ENCODE data around the gene SDC4. TPM values are rescaled to one million over a fixed set of nuclear protein-coding genes. Genes with fewer than 3 reads are reported as not detected.

The SDC4 gene
- total RNA-seq, 2 donors from 2014 or later = 23.5 to 33.0 TPM

- peak; percentile 57 to 60 for ATAC-seq
- Mint-ChIP-seq H3K27ac (peak overlapping the region in 1 of 2 donors; percentile 13), H3K9me3 (no peaks in the 10 kb centered on the region), H3K36me3 (peaks cover 5 to 6% of the 10 kb centered on the region in 2 donors)
- no peak for DNase-seq (ENCODE audit: low spot score in 2 of 2)
Measured at GRCh38 chr20:45368221-45368980, 20.2 kb upstream of the SDC4 start.

- Mint-ChIP-seq H3K27ac (no peak overlapping the region), H3K36me3 (peaks cover 6 to 7% of the 10 kb centered on the region in 2 donors), H3K9me3 (no peaks in the 10 kb centered on the region)
- DNase-seq (ENCODE audit: low spot score in 2 of 2) (no peak), ATAC-seq (no peak)
Measured at GRCh38 chr20:45367126-45367525, 18.9 kb upstream of the SDC4 start.

- Mint-ChIP-seq H3K27ac (no peak overlapping the region), H3K9me3 (no peaks in the 10 kb centered on the region), H3K36me3 (peaks cover 6 to 7% of the 10 kb centered on the region in 2 donors)
- DNase-seq (ENCODE audit: low spot score in 2 of 2) (no peak), ATAC-seq (no peak)
Measured at GRCh38 chr20:45366631-45367030, 18.4 kb upstream of the SDC4 start.

- Mint-ChIP-seq H3K27ac (no peak overlapping the region), H3K9me3 (no peaks in the 10 kb centered on the region), H3K36me3 (peaks cover 6 to 7% of the 10 kb centered on the region in 2 donors)
- no peak for DNase-seq (ENCODE audit: low spot score in 2 of 2)
- ATAC-seq = no peak
Measured at GRCh38 chr20:45366192-45366591, 18.0 kb upstream of the SDC4 start.

- Mint-ChIP-seq H3K36me3 (peaks cover 6 to 7% of the 10 kb centered on the region in 2 donors), H3K9me3 (no peaks in the 10 kb centered on the region), H3K27ac (no peak overlapping the region)
- ATAC-seq = no peak
- no peak for DNase-seq (ENCODE audit: low spot score in 2 of 2)
Measured at GRCh38 chr20:45365444-45365970, 17.3 kb upstream of the SDC4 start.

GRCh38 chr20:45363611-45364492, 15.6 kb upstream of the SDC4 start:
- Mint-ChIP-seq H3K27ac (peak overlapping the region; percentile 93 to 98), H3K9me3 (no peaks in the 10 kb centered on the region), H3K36me3 (peaks cover 6 to 7% of the 10 kb centered on the region in 2 donors)
- ATAC-seq (no peak), DNase-seq (ENCODE audit: low spot score in 2 of 2) (no peak)

GRCh38 chr20:45362804-45363610, 14.8 kb upstream of the SDC4 start, which contains the start of gene SYS1:
Gene SYS1, plus strand, starts transcription at chr20:45363156. Its CDS starts 376 bp downstream, at chr20:45363532.
- H3K36me3 Mint-ChIP-seq = peaks cover 6 to 7% of the 10 kb centered on the region in 2 donors
- H3K27ac Mint-ChIP-seq = peak within 1 kb of the TSS; percentile 93 to 98
- H3K9me3 Mint-ChIP-seq = no peaks in the 10 kb centered on the region
- peak; percentile 98 for DNase-seq (ENCODE audit: low spot score in 2 of 2)
- peak; percentile 86 to 87 for ATAC-seq

GRCh38 chr20:45361793-45362192, 13.6 kb upstream of the SDC4 start:
- ATAC-seq (no peak), DNase-seq (ENCODE audit: low spot score in 2 of 2) (no peak)
- Mint-ChIP-seq H3K27ac (no peak overlapping the region), H3K9me3 (no peaks in the 10 kb centered on the region), H3K36me3 (peaks cover under 1 to 7% of the 10 kb centered on the region in 2 donors)

- Mint-ChIP-seq H3K9me3 (no peaks in the 10 kb centered on the region), H3K36me3 (peaks cover 0 to 7% of the 10 kb centered on the region in 2 donors), H3K27ac (no peak overlapping the region)
- ATAC-seq (no peak), DNase-seq (ENCODE audit: low spot score in 2 of 2) (no peak)
Measured at GRCh38 chr20:45359406-45360148, 11.4 kb upstream of the SDC4 start.

GRCh38 chr20:45359069-45359405, 10.8 kb upstream of the SDC4 start:
- DNase-seq (ENCODE audit: low spot score in 2 of 2) = no peak
- Mint-ChIP-seq H3K9me3 (no peaks in the 10 kb centered on the region), H3K36me3 (peaks cover 0 to 7% of the 10 kb centered on the region in 2 donors), H3K27ac (no peak overlapping the region)
- ATAC-seq = no peak

- no peak overlapping the region for H3K27ac Mint-ChIP-seq
Measured at GRCh38 chr20:45358282-45359068, 10.3 kb upstream of the SDC4 start.

GRCh38 chr20:45355209-45356084, 7.2 kb upstream of the SDC4 start:
- ATAC-seq (peak; percentile 75 to 86), DNase-seq (ENCODE audit: low spot score in 2 of 2) (no peak)
- no peaks in the 10 kb centered on the region for H3K36me3 Mint-ChIP-seq
- peak overlapping the region in 1 of 2 donors; percentile 87 for H3K27ac Mint-ChIP-seq
- H3K9me3 Mint-ChIP-seq = no peaks in the 10 kb centered on the region

More at GRCh38 chr20:45358282-45359068, 10.3 kb upstream of the SDC4 start:
- DNase-seq (ENCODE audit: low spot score in 2 of 2) (no peak), ATAC-seq (no peak)
- Mint-ChIP-seq H3K36me3 (peaks cover 0 to 2% of the 10 kb centered on the region in 2 donors), H3K9me3 (no peaks in the 10 kb centered on the region)

GRCh38 chr20:45354423-45355208, 6.4 kb upstream of the SDC4 start:
- Mint-ChIP-seq H3K27ac (peak overlapping the region in 1 of 2 donors; percentile 87), H3K9me3 (no peaks in the 10 kb centered on the region), H3K36me3 (no peaks in the 10 kb centered on the region)
- no peak for DNase-seq (ENCODE audit: low spot score in 2 of 2)
- peak; percentile 40 to 80 for ATAC-seq

- H3K27ac Mint-ChIP-seq = peak overlapping the region in 1 of 2 donors; percentile 87
- DNase-seq (ENCODE audit: low spot score in 2 of 2) (no peak), ATAC-seq (no peak)
- H3K9me3 Mint-ChIP-seq = no peaks in the 10 kb centered on the region
- no peaks in the 10 kb centered on the region for H3K36me3 Mint-ChIP-seq
Measured at GRCh38 chr20:45353746-45354145, 5.5 kb upstream of the SDC4 start.
